Measurements from ENCODE around the gene NHLRC1. TPM values are rescaled to one million over a fixed set of nuclear protein-coding genes. Genes with fewer than 3 reads are reported as not detected.

Gene NHLRC1
- total and polyA plus RNA-seq, 2 of the 8 experiments (the other 6 are each of a cell fraction or from before 2014, with no cell fraction given), result 0.57 to 0.58 TPM

DNA sequence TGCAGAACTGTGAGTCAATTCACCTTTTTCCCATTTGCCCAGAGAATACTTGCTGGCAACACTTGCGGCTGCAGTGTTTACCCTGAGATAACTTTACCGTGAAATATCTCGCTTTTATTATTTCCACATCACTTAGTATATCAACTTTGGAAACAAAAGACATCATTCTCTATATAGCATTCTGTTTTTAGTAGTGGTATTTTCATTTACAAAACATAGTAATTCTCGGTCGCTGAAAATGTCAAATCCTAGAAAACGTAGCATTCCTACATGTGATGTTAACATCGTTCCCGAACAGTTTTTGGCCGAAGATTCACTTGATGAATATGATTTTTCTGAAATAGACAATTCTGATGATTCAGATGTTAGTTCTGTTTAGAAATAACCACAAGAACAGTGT lies 52.0 kb downstream of the NHLRC1 start (continued):
- no peak for TF ChIP-seq GABPA (IDR thresholded peaks at IDR 0.05; ENCODE audit: borderline replicate concordance, insufficient read depth, low read length)
- TF ChIP-seq GTF2F1 (IDR thresholded peaks at IDR 0.05; ENCODE audit: borderline replicate concordance, low read depth, low read length), result no peak

Other genes starting within 250 kb of the NHLRC1 start
- gene KIF13A, start 135.0 kb downstream of the NHLRC1 start, total RNA-seq (2021; fragmentation: NEBNext Ultra II Directional; extraction: Animal tissue kit (Norgen Biotek cat#: 25700)), result 40.8 and 43.3 TPM in 2 replicates
- gene KIF13A, start 135.0 kb downstream of the NHLRC1 start, polyA plus RNA-seq (2011; rRNA removed), result 10.4 and 14.7 TPM in 2 replicates
- gene TPMT, start 32.4 kb upstream of the NHLRC1 start, total RNA-seq (2021; fragmentation: NEBNext Ultra II Directional; extraction: Animal tissue kit (Norgen Biotek cat#: 25700)), result 17.2 and 18.3 TPM in 2 replicates
- 7.9 and 12.3 TPM in 2 replicates for gene TPMT, start 32.4 kb upstream of the NHLRC1 start, polyA plus RNA-seq (2011; rRNA removed)
- gene KDM1B, start 32.7 kb upstream of the NHLRC1 start, total RNA-seq (2021; fragmentation: NEBNext Ultra II Directional; extraction: Animal tissue kit (Norgen Biotek cat#: 25700)), result 7.5 and 7.7 TPM in 2 replicates
- gene KDM1B, start 32.7 kb upstream of the NHLRC1 start, polyA plus RNA-seq (2011; rRNA removed), result 3.7 and 4.0 TPM in 2 replicates
- gene DEK, start 141.9 kb upstream of the NHLRC1 start, total RNA-seq (2021; fragmentation: NEBNext Ultra II Directional; extraction: Animal tissue kit (Norgen Biotek cat#: 25700)), result 227 and 228 TPM in 2 replicates
- gene DEK, start 141.9 kb upstream of the NHLRC1 start, polyA plus RNA-seq (2011; rRNA removed), result 22.1 and 40.0 TPM in 2 replicates